Measurements from ENCODE around the gene ZNF217.
"Not testable (repeated sequence)": the region's sequence is repeated elsewhere in the genome, so short reads cannot be mapped to it uniquely, and the experiment has no call there.

Gene ZNF217

GRCh38 chr20:53593466-53594007 lies at the start of gene ZNF217:
Gene ZNF217, minus strand, starts transcription at chr20:53593839. Its CDS starts 11,013 bp downstream, at chr20:53582826.
- DNase-seq, result peak; percentile 56 to 61

- peak in 1 of 2 donors; percentile 45 for DNase-seq
Measured at GRCh38 chr20:53643031-53643832, 49.6 kb upstream of the ZNF217 start.

DNA sequence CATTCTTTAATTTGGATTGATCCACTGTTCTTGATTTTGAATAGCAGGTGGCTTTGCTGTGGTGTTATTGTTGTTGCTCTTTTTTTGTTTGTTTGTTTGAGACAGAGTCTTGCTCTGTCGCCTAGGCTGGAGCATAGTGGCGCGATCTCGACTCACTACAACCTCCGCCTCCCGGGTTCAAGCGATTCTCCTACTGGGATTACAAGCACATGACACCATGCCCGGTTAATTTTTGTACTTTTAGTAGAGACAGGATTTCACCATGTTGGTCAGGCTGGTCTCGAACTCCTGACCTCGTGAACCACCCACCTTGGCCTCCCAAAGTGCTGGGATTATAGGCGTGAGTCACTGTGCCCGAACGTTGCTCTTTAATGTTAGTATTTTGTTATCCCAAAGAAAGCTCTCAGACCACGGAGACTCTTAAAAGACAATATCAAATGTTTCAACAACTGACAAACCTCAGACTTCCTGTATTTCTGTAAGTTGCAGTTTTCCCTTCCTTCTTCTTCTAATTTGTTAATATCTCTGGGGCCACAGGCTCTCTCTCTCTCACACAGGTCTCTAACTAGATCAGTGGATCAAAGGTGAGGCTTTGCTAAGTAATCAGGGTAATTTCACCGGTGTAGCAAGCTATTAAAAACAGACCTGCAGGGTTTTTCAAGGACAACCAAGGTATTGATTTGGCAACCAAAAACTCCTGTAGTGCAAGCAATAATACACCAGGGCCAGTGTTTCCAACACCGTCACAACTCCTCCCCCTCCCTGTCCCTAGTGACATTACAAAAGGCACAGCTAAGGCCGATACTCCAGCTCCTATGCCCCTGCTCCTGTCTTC lies 48.8 kb upstream of the ZNF217 start:
- DNase-seq, result no peak

DNA sequence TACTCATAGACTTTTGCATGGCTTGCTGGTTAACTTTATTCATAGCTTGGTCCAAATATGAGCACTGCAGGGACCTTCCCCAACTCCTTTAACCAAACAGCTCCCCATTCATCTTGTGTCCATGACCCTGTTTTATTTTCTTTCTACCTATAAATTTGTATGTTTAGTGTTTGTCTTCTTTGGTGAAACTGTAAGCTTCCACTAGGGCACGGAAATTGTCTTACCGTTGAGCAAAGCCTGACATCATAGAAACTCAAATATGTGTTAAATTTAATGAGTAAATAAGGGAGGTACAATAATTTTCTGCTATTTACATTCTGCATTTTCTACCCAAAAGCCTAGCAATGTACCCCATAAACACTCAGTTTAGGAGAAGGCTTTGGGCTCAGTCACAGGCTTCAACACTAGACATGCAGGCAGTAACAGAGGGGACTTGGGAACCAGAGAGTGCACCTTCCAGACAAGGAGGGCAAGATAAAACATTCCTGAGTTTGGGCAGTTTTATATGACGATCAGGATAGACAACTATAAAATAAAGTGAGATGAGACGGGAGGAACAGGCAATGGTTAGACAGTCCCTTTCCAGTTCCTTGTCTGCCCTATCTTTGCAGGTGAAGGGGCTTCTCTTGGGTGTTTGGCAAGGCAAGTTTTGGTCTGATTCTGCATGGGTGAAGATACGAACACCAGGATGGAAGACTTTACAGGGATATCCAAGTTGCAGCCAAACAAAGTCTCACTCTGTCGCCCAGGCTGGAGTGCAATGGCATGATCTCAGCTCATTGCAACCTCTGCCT lies 46.2 kb upstream of the ZNF217 start:
- DNase-seq, result no peak

- DNase-seq, result no peak
Measured at GRCh38 chr20:53639128-53639527, 45.5 kb upstream of the ZNF217 start.

- DNase-seq, result not testable (repeated sequence)
Measured at GRCh38 chr20:53637310-53637709, 43.7 kb upstream of the ZNF217 start.

- DNase-seq, result no peak
Measured at GRCh38 chr20:53636540-53637097, 43.0 kb upstream of the ZNF217 start.

- DNase-seq, result no peak
Measured at GRCh38 chr20:53635221-53635620, 41.6 kb upstream of the ZNF217 start.

- DNase-seq, result no peak
Measured at GRCh38 chr20:53631909-53632662, 38.4 kb upstream of the ZNF217 start.

GRCh38 chr20:53629436-53629835 lies 35.8 kb upstream of the ZNF217 start:
- no peak for DNase-seq

GRCh38 chr20:53628758-53629157 lies 35.1 kb upstream of the ZNF217 start:
- DNase-seq, result not testable (repeated sequence)

DNA sequence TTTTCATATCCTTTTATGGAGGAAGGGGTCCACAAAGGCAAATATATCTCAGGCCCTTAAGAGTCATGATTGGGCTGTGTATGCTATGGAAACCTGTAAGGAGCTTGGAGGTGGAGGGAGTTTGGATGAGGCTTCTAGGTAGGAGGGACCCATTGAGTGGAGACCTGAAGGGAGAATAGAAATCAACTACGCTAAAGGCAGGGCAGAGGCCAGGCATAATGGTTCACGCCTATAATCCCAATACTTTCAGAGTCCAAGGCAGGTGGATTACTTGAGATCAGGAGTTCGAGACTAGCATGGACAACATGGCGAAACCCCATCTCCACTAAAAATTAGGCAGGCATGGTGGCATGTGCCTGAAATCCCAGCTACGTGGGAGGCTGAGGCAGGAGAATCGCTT lies 34.4 kb upstream of the ZNF217 start:
- no peak for DNase-seq

DNA sequence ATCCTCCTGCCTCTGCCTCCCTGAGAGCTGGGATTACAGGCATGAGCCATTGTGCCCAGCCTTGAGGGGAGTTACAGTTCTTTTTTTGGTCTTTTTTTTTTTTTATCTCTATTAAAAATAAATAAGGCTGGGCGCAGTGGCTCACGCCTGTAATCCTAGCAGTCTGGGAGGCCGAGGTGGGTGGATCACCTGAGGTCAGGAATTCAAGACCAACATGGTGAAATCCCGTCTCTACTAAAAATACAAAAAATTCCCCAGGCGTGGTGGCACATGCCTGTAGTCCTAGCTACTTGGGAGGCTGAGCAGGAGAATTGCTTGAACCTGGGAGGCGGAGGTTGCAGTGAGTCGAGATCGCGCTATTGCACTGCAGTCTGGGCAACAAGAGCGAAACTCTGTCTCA lies 33.4 kb upstream of the ZNF217 start:
- DNase-seq, result not testable (repeated sequence)

DNA sequence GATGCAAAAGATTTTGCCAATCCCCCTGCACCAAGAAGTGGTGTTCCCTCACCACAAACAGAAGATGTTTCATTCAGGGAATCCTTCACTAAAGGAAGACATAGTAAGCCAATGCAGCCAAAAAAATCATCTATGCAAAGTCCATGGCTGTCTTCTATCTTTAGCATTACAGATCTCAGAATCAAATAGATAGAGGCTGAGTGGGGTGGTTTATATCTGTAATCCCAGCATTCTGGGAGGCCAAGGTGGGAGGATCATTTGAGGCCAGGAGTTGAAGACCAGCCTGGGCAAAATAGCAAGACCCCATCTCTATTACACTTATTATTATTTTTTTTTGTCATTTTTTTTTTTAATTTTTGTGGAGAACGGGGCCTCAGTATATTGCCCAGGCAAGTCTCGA lies 32.9 kb upstream of the ZNF217 start:
- DNase-seq, result no peak

DNA sequence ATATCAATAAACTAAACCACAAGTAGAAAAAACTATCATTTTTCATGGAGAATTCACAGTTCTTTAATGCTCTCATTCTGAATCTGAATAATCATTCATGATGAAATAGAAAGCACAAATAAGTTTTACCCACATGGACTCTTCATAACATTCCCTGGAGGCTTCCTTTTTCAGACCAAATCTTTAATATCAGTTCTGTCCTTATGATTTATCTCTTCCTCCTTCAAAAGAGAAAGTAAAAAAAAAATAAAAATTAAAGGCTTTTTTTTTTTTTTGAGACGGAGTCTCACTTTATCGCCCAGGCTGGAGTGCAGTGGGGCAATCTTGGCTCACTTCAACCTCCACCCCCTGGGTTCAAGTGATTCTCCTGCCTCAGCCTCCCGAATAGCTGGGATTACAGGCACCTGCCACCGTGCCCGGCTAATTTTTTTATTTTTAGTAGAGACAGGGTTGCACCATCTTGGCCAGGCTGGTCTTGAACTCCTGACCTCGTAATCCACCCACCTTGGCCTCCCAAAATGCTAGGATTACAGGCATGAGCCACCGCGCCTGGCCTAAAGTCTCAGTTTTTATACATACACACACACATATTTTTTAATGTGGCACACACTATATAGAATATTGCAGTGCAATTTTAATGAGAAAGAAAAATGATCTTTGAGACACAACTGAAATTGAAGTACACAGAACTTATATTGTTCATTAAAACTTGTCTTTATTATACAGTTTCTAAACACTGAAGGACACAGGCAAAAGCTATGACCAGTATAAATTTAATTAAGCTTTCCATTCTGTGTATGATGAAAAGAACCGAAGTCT lies 31.9 kb upstream of the ZNF217 start:
- no peak for DNase-seq

GRCh38 chr20:53624927-53625250 lies 31.2 kb upstream of the ZNF217 start:
- DNase-seq, result not testable (repeated sequence)

GRCh38 chr20:53623454-53624211 lies 30.0 kb upstream of the ZNF217 start:
- DNase-seq, result no peak

DNA sequence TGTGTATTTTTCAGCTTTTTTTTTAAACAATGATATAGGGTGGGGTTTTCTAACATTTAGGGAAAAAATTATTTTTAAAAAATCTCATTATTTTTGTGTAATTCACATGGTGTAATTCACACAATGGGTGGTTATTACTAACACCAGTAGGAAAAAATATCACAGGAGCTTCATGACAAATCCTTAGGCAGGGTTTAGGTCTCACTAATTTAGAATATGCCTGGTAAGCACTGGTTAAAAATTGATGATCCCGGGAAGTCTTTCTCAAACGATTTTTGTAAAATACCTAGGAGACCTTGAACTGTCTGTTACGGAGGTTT lies 29.5 kb upstream of the ZNF217 start:
- no peak for DNase-seq

GRCh38 chr20:53622247-53623133 lies 28.9 kb upstream of the ZNF217 start:
- no peak for DNase-seq
